Measurements from ENCODE around the gene CTAG2.

The CTAG2 gene

GRCh38 chrX:154654925-154655324 lies 1.5 kb upstream of the CTAG2 start:
- TF ChIP-seq CTCF (IDR thresholded peaks at IDR 0.05; ENCODE audit: extremely low read depth, insufficient read depth, missing control alignments): no peak
- DNase-seq (ENCODE audit: low spot score): no peak
- in situ Hi-C loops (cut with MboI; ENCODE audit: low pct_unique_long_range_greater_than_20kb, low sequenced_read_pairs, unreplicated experiment): no loop called here

DNA sequence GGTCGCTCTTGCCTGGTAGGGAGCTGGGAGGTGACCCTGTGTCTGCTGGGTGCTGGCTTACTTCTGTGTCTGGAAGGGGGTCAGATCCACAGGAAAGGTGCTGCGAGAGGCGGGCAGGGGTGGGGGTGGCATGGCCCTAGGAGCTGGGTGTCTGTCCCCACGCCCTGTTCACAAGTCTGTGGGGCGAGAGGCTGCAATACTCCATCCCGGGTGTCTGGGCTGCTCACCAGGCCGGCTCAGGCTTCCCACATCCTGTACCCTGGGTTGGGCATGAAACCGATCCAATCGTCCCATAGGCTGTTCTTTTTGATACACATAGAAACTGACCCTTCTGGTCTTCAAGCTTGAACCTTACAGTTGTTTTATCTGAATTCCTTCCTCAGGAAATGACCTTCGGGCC lies 993 bp upstream of the CTAG2 start:
- in situ Hi-C loops (cut with MboI; ENCODE audit: low pct_unique_long_range_greater_than_20kb, low sequenced_read_pairs, unreplicated experiment): no loop called here
- DNase-seq (ENCODE audit: low spot score): peak; percentile 20
- TF ChIP-seq CTCF (IDR thresholded peaks at IDR 0.05; ENCODE audit: extremely low read depth, insufficient read depth, missing control alignments): no peak

GRCh38 chrX:154653048-154653401 lies 354 bp downstream of the CTAG2 start:
- in situ Hi-C loops (cut with MboI; ENCODE audit: low pct_unique_long_range_greater_than_20kb, low sequenced_read_pairs, unreplicated experiment): no loop called here
- DNase-seq (ENCODE audit: low spot score): no peak
- no peak for TF ChIP-seq CTCF (IDR thresholded peaks at IDR 0.05; ENCODE audit: extremely low read depth, insufficient read depth, missing control alignments)

- no peak for TF ChIP-seq CTCF (IDR thresholded peaks at IDR 0.05; ENCODE audit: extremely low read depth, insufficient read depth, missing control alignments)
- DNase-seq (ENCODE audit: low spot score): peak; percentile 21
- in situ Hi-C loops (cut with MboI; ENCODE audit: low pct_unique_long_range_greater_than_20kb, low sequenced_read_pairs, unreplicated experiment): no loop called here
Measured at GRCh38 chrX:154652311-154653047, 900 bp downstream of the CTAG2 start.

DNA sequence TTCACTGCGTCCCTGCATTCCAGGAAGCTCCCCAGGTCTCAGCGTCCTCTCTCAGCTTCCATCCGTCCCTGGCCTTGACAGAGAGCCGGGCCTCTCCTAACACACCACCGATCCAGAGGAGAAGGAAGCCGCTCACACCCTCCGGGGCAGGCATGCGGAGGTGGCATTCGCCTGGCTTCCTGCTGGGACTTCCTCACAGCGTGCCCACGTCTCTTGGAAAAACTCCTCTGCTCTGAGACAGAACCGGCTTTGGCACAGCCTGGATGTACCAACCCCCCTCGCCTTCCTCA lies 3.2 kb downstream of the CTAG2 start:
- TF ChIP-seq CTCF (IDR thresholded peaks at IDR 0.05; ENCODE audit: extremely low read depth, insufficient read depth, missing control alignments): no peak
- no peak for DNase-seq (ENCODE audit: low spot score)
- in situ Hi-C loops (cut with MboI; ENCODE audit: low pct_unique_long_range_greater_than_20kb, low sequenced_read_pairs, unreplicated experiment): no loop called here

DNA sequence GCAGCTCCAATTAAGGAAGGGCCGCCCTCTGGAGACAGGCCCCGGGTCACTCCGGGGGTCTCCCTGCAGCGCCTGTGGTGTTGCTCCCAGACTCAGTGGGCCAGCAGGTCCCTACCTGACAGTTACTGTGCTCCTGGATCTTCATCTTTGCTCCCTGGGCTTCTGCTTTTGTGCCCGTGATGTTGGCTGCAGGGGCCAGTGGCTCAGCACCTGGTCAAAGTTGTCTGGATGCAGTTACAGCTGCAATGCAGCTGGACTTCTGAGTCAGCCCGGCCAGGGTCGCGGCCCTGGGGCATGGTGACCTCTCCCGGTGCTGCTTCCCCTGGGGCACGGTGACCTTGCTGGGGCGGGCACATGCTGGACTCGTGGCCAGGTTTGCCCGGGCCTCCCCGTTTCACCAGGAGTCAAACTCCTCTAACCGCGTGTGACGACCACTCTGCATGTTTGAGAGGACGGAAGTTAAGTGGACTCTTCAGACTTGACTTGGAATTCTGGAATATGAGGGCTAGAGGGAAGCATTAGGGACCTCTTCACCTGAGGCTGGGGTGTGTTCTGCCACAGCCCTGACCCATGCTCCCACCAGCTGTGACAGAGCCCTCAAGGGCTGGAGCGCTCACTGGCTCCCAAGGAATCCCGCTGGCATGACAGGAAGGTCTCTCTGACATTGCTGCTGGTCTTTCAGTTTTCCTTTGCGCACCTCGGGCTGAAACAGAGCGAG lies 3.7 kb downstream of the CTAG2 start:
- in situ Hi-C loops (cut with MboI; ENCODE audit: low pct_unique_long_range_greater_than_20kb, low sequenced_read_pairs, unreplicated experiment): no loop called here

More for the DNA sequence above, 3.7 kb downstream of the CTAG2 start:
- DNase-seq (ENCODE audit: low spot score): peak; percentile 12
- TF ChIP-seq CTCF (IDR thresholded peaks at IDR 0.05; ENCODE audit: extremely low read depth, insufficient read depth, missing control alignments): no peak
